ENCODE data around the gene ZNF57.
A peak's percentile ranks its signal among the peaks of the same experiment; 100 is the strongest.
"Not testable (repeated sequence)": the region's sequence is repeated elsewhere in the genome, so short reads cannot be mapped to it uniquely, and the experiment has no call there.

Gene ZNF57

DNA sequence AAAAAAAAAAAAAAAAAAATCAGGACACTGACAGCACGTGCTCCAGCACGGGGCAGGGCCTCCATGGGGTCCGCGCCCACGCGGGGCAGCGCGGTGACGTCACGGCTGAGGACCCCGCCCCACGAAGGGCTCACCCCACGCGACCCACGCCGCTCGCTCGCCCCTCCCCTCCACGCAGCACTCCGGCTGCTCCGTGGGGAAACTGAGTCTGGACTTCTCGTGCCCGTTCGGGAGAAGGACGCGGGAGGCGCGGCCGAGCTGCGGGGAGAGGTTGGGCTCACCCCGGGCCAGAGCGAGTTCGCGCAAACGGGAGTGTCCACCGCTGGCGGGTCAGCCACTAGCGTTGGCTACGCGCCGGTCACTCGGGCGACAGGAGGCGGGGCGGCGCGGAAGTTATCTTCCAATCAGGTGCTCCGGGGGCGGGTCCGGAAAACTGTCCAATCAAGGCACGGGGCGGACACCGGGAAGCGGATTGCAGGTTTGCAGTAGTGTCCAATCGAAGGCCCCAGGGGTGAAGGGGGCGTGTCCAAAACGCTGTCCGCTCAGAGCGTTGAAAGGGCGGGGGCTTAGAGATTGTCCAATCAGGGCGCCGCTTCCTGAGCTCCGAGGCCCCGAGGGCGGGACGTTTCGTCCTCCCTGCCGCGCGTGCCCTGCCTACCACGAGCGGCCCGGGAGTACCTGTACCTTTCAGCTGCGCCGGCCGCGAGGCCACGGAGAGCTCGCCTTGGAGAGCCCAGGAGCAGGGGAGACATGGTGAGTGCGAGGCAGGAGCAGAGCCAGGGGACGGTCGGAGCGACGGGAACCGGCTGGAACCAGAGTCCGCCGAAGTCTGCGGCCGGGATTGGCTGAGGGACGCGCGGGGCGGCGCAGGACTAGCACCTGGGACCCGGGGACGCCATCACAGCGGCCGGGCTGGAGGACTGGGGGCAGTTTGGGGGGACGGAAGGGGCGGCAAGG lies at the start of gene ZNF57:
ZNF57 (plus strand) TSS at position 633 of the 957 bp plus-strand sequence; CDS start at position 751, 118 bp downstream.
- DNase-seq (ENCODE audit: low read depth in 4 of 4, low spot score in 1 of 4): peak; percentile 93 to 99 (median 96)

DNA sequence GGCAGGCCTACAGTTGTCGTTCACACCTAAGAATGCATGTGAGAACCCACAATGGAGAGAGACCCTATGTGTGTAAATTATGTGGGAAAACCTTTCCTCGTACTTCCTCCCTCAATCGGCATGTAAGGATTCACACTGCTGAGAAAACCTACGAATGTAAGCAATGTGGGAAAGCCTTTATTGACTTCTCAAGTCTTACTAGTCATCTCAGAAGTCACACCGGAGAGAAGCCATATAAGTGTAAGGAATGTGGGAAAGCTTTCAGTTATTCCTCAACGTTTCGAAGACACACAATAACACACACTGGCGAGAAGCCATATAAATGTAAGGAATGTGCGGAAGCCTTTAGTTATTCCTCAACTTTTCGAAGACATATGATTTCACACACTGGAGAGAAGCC lies 48.1 kb upstream of the ZNF57 start:
- DNase-seq (ENCODE audit: low read depth in 4 of 4, low spot score in 1 of 4): no peak

DNA sequence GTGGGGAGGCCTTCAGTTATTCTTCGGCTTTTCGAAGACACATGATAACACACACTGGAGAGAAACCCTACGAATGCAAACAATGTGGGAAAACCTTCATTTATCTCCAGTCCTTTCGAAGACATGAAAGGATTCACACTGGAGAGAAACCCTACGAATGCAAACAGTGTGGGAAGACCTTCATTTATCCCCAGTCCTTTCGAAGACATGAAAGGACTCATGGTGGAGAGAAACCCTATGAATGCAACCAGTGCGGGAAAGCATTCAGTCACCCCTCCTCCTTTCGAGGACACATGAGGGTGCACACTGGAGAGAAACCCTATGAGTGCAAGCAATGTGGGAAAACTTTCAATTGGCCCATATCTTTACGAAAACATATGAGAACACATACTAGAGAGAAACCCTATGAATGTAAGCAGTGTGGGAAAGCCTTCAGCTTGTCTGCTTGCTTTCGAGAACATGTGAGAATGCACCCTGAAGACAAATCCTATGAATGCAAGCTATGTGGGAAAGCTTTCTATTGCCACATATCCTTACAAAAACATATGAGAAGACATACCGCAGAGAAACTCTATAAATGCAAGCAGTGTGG lies 47.6 kb upstream of the ZNF57 start:
- no peak for DNase-seq (ENCODE audit: low read depth in 4 of 4, low spot score in 1 of 4)

DNA sequence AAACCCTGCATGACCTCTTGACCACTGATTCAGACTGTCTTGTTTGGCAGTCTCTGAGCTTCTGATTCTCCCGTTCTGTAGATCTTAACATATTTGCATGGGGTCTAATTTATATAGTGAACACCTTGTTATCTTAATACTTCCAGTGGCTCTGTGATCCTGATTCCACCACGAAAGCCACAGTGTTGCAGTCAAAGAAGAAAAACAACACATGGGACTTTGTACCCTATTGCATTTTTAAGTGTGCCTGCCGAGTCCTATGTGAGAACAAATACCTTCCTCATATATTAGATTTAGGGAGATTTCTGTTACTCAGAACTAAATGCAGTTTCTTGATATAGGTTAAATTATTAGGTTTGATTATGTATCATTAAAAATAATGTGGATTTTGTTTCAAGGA lies 45.9 kb upstream of the ZNF57 start:
- no peak for DNase-seq (ENCODE audit: low read depth in 4 of 4, low spot score in 1 of 4)

DNA sequence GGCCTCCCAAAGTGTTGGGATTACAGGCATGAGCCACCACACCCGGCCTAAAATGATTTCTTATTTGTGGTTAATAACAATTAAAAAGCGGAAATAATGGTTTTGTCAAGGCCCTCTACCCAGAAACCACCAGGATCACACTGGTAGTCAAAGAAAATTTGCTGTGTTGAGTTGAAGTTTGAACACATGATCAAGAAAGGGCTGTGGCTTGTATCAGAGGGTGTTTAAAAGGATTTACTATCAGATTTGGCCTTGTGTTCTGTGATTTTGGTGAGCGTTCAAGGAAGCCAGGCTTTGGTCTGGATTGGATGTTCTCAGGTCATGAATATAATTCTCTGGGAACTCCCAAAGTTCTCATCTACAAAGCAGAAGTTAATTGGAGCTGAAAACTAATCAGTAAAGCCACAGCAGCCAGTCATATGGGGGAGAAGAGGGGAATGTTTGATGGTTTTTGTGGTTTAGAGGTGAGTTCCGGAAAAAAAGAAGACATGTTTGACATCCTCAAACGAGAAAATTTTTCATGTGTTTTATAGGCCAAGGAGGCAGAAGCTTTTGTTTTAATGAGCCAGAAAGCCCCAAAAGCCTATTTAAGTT lies 44.2 kb upstream of the ZNF57 start:
- DNase-seq (ENCODE audit: low read depth in 4 of 4, low spot score in 1 of 4): no peak

DNA sequence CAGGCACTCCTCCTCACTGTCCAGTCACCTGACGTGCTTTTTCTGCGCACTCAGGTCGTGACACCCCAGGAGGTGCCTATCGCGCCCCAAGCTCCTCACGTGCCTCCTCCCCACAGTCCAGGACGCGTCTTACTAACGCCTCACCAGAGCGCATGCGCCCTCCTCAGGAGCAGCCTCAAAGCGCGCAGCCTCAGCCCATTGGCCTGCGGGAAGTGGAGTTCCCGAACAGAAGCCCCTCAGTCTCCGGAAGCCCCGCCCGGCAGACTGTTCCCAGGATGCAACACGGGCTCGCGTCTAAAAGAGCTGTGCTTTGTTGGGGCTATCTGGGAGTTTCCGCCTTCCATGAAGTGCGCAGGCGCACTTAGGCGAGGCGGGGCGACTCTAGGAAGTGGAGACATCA lies 41.9 kb upstream of the ZNF57 start:
- no peak for DNase-seq (ENCODE audit: low read depth in 4 of 4, low spot score in 1 of 4)

DNA sequence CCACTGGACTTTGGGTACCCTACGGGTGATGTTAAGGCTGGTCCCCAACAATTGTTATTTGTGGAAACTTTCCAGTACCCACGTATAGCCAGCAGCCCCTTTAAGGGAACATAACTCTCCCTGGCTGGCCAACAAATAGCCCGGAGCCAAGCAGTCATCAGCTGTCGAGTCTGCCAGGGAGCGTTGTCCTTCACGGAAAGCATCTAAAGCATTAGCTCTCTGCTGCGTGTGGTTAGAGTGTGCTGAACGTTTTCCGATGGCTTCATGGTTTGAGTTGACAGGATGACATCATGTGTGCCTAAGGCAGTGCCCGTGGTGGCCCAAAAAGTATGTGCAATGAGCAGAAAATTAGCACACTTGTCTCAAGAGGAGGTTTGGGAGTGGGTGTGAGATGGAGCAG lies 36.9 kb upstream of the ZNF57 start:
- no peak for DNase-seq (ENCODE audit: low read depth in 4 of 4, low spot score in 1 of 4)

DNA sequence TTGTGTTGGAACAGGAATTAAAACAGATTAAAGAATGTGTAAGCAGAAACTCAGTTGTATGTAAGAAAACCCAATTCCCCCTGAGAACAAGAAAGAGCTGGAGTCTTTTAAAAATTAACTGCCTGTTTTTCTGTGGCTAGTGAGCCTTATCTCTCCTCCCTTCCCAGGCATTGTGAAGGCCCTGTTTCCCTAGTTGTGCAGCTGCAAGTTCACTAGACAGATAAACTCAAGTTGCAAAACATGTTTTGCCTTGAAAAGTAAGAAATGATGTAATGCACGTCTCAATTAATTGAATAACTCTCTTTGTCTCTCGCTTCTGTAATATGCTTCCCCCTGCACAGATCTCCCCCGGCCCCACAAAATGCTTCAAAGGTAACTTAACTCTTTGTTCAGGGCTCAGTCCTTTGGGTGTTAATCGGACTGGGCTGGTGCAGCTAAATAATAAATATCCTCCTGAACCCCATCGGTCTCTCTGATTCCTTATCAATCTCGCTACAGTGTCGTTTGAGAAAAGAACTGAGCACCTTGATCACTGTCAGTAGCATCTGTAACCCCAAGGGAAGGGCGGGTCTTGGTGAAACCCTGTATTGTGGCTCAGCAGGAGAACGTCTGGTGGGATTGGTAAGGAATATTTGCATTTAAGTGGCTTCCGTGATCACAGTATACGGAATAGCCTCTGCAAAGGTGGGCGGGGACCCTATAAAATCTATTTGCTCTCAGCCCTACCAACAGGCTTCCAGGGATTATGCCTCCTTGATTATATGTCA lies 35.2 kb upstream of the ZNF57 start:
- no peak for DNase-seq (ENCODE audit: low read depth in 4 of 4, low spot score in 1 of 4)

DNA sequence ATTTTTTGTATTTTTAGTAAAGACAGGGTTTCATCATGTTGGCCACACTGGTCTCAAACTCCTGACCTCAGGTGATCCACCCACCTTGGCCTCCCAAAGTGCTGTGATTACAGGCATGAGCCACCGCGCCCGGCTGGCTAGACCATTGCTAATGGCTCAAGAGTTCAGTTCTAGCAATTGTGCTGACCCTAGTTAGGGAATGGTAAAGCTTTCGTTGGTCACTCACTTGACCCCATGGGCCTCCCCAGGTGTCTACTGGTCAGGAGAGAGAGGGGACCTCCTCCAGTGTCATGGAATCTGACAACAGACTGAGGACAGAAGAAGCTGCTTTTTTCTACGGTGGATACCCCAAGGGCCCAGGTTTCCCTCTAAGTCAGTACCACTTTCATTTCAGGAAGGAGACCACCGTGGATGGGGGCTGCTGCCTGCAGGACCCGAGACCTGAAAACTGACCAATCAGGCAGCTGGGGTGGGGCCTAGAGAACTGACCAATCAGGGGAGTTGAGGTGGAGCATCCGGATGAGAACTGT lies 34.2 kb upstream of the ZNF57 start:
- no peak for DNase-seq (ENCODE audit: low read depth in 4 of 4, low spot score in 1 of 4)

DNA sequence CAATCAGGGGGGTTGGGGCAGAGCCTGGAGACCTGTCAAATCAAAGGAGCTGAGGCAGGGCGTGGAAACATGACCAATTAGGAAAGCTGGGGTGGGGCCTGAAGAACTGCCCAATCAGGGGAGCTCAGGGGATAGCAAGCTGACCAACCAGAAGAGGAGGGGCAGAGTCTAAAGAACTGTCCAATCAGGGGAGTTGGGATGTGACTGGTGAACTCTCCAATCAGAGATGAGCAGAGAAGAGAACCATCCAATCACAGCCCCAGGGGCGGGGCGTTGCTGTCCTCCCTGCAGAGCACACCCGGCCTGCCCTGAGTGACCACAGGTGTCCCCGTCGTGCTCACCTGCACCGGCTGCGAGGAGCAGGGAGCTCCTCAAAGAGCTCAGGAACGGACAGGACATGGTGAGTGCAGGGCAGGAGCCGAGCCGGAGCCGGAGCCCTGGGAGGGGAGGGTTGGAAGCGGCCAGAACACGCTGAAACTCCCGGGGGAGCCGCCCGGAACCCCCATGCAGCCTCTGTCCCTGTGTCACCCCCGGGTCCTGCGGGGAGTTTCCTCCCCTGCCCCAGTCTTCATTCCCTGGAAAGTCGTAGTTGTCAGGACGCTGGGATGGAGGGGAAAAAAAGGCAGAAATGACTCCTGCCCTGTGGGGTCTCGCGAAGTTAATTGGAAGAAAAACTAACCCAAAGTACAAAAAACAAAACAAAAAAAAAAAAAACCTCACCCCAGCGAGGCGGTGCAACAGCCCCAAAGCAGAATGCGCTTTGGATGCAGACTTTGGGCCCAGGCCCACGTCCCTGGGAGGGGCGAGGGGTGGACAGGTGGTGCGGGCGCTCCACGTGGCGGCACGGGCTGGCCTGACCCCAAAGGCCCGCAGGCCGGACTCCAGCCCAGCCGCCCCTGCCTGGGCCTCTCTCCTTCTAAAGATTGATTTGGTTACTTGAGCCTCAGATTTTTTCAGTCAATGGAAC lies 33.4 kb upstream of the ZNF57 start, which contains the start of gene ZNF556:
ZNF556 (plus strand) TSS at position 311 of the 967 bp plus-strand sequence; CDS start at position 398, 87 bp downstream.
- no peak for DNase-seq (ENCODE audit: low read depth in 4 of 4, low spot score in 1 of 4)

DNA sequence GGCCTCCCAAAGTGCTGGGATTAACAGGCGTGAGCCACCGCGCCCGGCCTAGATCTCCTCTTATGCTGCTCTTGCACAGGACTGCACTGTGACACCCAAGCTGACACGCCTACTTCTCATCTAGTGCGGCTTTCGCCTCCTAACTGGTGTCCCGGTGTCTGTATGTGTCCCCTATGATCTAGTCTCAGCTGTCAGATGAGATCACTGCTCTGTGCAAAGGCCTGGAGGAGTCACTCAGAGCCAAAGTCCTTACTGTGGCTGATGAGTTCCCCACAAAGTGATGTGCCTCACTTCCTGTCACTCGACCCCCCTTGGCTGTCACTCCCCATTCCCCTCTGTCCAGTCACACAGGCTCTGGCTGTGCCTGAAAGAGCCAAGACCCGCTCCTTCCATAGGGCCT lies 31.1 kb upstream of the ZNF57 start:
- no peak for DNase-seq (ENCODE audit: low read depth in 4 of 4, low spot score in 1 of 4)

DNA sequence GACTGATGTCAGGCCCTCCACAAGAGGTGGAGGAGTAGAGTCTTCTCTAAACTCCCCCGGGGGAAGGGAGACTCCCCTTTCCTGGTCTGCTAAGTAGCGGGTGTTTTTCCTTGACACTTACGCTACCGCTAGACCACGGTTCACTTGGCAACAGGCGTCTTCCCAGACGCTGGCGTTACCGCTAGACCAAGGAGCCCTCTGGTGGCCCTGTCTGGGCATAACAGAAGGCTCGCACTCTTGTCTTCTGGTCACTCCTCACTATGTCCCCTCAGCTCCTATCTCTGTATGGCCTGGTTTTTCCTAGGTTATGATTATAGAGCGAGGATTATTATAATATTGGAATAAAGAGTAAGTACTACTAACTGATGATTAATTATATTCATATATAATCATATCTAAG lies 28.6 kb upstream of the ZNF57 start:
- DNase-seq (ENCODE audit: low read depth in 4 of 4, low spot score in 1 of 4): not testable (repeated sequence)

DNA sequence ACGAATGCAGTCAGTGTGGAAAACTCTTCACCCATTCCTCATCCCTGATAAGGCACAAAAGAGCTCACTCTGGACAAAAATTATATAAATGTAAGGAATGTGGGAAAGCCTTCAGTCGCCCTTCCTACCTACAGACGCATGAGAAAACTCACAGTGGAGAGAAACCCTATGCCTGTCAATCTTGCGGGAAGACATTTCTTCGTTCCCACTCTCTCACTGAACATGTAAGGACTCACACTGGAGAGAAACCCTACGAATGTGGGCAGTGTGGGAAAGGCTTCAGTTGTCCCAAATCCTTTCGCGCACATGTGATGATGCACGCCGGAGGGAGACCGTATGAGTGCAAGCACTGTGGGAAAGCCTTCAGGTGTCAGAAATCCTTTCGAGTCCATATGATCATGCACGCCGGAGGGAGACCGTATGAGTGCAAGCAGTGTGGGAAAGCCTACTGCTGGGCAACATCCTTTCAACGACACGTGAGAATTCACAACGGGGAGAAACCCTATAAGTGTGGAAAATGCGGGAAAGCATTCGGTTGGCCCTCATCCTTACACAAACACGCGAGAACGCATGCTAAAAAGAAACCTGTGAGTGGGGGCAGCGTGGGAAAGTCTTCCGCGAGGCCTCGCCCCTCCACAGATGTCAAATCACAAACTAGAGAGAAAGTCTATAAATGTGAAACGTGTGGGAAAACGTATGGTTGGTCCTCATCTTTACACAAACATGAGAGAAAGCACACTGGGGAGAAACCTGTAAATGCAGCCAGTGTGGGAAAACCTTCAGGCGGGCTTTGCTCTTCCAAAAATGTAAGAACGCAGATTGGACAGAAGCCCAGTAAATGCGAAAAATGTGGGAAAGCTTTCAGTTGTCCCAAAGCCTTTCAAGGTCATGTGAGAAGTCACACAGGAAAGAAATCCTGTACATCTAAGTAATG lies 23.1 kb upstream of the ZNF57 start:
- DNase-seq (ENCODE audit: low read depth in 4 of 4, low spot score in 1 of 4): no peak

DNA sequence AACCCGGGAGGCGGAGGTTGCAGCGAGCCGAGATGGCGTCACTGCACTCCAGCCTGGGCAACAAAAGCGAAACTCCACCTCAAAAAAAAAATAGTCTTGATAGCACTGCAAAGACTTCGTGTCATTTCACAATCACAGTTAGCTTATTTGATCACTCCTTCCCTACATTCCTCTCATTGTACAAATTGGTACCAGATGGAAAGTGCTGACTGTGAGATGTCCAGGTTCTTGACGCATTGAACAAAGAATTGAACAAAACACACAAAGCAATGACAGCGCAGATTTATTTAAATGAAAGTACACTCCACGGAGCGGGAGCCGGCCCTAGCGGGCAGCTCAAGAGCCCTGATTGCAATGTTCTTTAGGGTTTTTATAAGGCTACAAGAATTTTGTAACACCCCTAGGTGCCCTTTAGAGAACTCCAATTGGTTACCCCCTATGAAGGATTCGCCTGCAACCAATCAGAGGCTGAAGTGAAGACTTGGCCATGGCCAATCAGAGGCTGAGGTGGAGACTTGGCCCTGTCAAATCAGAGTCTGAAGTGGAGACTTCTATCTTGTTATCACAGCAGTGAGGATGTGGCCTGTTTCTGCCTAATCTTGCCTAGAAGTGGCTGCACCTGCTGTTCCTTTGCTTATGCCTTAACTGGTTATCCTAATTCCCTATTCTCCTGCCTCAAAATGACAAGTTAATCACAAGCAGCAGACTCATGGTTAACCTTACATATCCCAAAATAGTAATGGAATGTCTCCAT lies 16.9 kb upstream of the ZNF57 start:
- no peak for DNase-seq (ENCODE audit: low read depth in 4 of 4, low spot score in 1 of 4)

DNA sequence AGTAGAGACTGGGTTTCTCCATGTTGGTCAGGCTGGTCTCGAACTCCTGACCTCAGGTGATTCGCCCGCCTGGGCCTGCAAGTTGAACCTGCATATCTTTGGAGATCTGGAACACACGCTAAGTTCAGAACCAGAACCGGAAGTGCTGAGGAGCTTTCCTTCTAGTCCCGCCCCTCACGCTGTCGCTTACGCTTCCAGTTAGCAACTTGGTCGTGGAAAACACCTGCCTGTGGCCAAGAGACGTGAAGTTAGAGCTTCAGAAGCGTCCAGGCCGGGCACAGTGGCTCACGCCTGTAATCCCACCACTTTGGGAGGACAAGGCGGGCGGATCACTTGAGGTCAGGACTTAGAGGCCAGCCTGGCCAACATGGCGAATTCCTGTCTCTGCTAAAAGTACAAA lies 15.0 kb upstream of the ZNF57 start:
- no peak for DNase-seq (ENCODE audit: low read depth in 4 of 4, low spot score in 1 of 4)

DNA sequence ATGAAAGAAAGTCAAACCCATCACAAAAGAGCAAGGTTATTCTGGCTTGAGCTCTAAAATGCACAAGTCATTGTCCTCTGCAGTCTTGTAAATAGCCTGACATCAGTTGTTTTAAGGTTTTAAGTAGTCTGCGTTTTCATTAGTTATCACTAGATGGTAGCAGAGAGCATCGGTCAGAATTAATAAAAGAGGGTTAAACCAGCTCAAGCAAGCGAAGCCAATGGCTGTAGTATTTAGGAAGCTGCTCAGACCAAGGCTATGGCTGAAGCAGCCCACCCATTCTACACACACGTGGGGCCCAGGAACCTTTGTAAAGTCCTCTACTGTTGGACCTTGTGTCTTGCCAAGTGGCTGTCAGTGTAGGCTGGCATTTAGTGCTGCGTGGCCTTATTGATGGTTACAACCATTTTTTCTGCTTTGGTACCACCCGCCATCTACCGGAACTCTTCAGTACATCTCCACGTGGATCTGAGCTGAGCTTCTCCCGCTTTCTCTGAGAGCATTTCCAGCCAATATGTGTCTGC lies 13.3 kb upstream of the ZNF57 start:
- DNase-seq (ENCODE audit: low read depth in 4 of 4, low spot score in 1 of 4): no peak

DNA sequence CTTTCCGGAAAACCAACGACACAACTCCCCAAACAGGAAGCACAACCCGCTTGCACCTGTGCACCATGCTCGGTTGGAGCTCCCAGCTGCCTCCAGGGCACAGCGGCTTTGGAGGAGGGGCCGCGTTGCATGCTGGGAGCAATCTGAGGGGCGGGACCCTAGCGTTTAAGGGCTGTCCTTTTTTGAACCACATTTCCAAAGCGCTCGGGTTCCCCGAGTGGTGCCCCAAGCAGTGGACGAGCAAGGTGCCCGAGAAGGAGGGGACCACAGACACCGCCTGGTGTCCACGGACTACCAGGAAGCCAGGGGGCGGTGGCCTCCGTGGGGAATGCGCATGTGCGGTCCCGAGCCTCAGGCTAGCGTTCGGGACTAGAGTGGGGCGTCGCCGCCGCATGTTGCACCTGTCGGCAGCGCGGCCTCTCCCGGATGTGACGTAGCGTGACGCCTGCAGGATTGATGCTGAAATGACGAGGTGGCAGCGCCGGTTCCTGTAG lies 11.9 kb upstream of the ZNF57 start:
- DNase-seq (ENCODE audit: low read depth in 4 of 4, low spot score in 1 of 4): peak in 2 of 4 experiments; percentile 48 to 49

DNA sequence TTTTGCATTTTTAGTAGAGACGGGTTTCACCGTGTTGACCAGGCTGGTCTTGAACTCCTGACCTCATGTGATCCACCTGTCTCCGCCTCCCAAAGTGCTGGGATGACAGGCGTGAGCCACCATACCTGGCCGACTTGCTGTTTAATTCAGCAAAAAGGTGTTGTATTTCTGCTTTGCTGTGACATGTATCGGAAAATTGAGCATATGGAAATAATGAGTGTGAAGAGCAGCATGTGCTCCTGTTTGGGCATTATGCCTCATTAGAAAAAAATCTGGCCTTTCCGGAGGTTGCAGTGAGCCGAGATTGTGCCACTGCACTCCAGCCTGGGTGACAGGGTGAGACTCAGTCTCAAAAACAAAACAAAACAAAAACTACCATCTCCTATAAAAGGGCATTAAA lies 10.2 kb upstream of the ZNF57 start:
- DNase-seq (ENCODE audit: low read depth in 4 of 4, low spot score in 1 of 4): not testable (repeated sequence)
